Activated naive CD8-positive, alpha-beta T cell treated with anti-CD3 and anti-CD28 coated beads, Interleukin-2, amount 50 U/mL, for 16 hours (primary cell): ENCODE results near the gene TIAM1.

ENCODE experiments used
- DNase-seq: peaks from one replicate; pipeline ENCODE4 v3.0.0-alpha.2; 2020; ENCODE audit warnings: low read depth, low spot score

The TIAM1 gene

GRCh38 chr21:31354122-31354521, 10.1 kb upstream of the TIAM1 start:
- no peak for DNase-seq

- DNase-seq = no peak
Observed at GRCh38 chr21:31352836-31353235, 8.8 kb upstream of the TIAM1 start.

GRCh38 chr21:31351960-31352359, 7.9 kb upstream of the TIAM1 start:
- DNase-seq = no peak

GRCh38 chr21:31351438-31351837, 7.4 kb upstream of the TIAM1 start:
- no peak for DNase-seq

- DNase-seq = no peak
Observed at GRCh38 chr21:31349208-31349607, 5.1 kb upstream of the TIAM1 start.

- DNase-seq = no peak
Observed at GRCh38 chr21:31348188-31348587, 4.1 kb upstream of the TIAM1 start.

- DNase-seq = no peak
Observed at GRCh38 chr21:31347435-31348032, 3.5 kb upstream of the TIAM1 start.

GRCh38 chr21:31346256-31346821, 2.3 kb upstream of the TIAM1 start:
- no peak for DNase-seq

- no peak for DNase-seq
Observed at GRCh38 chr21:31345136-31345535, 1.1 kb upstream of the TIAM1 start.

- no peak for DNase-seq
Observed at GRCh38 chr21:31343030-31343510, 991 bp downstream of the TIAM1 start.

- no peak for DNase-seq
Observed at GRCh38 chr21:31342348-31342747, 1.7 kb downstream of the TIAM1 start.

GRCh38 chr21:31340942-31341487, 3.0 kb downstream of the TIAM1 start:
- no peak for DNase-seq

- DNase-seq = no peak
Observed at GRCh38 chr21:31340514-31340913, 3.5 kb downstream of the TIAM1 start.

GRCh38 chr21:31339721-31340120, 4.3 kb downstream of the TIAM1 start:
- DNase-seq = no peak

GRCh38 chr21:31338908-31339368, 5.1 kb downstream of the TIAM1 start:
- no peak for DNase-seq

- DNase-seq = no peak
Observed at GRCh38 chr21:31337996-31338907, 5.8 kb downstream of the TIAM1 start.

GRCh38 chr21:31337086-31337485, 7.0 kb downstream of the TIAM1 start:
- no peak for DNase-seq

- no peak for DNase-seq
Observed at GRCh38 chr21:31336739-31337040, 7.4 kb downstream of the TIAM1 start.

- DNase-seq = no peak
Observed at GRCh38 chr21:31335957-31336738, 7.9 kb downstream of the TIAM1 start.

GRCh38 chr21:31334648-31335121, 9.4 kb downstream of the TIAM1 start:
- DNase-seq = no peak

GRCh38 chr21:31332525-31332924, 11.5 kb downstream of the TIAM1 start:
- DNase-seq = no peak
